MCF 10A (cell line): ENCODE data around the gene DNAH9. TPM values are rescaled to one million over a fixed set of nuclear protein-coding genes. Genes with fewer than 3 reads are reported as not detected.

Experiments used
- BruUV-seq: library from RNA; stranded (reverse); fragments of 400-500 nt; replicated peaks from 2 replicates; lab custom pipeline; 2021; lab: Mats Ljungman, UMichigan
- CTCF ChIA-PET: fragments of 300-600 bp; sonication (Branson Sonifier 250); formaldehyde crosslinking; extraction: SDS; loops from one replicate; lab custom pipeline; 2021; ENCODE audit warnings: antibody characterized with exemption, inconsistent platforms; lab: Yijun Ruan, JAX
- POLR2A ChIA-PET: fragments of 300-600, 350-650 bp; sonication (Branson Sonifier 250); formaldehyde crosslinking; extraction: SDS; loops from one replicate; lab custom pipeline; 2020; ENCODE audit warnings: antibody characterized with exemption, inconsistent platforms; lab: Yijun Ruan, JAX
- DNase-seq: peaks from one replicate; pipeline ENCODE4 v3.0.0-alpha.2; 2018; ENCODE audit not compliant: unreplicated experiment
- H3K27ac Mint-ChIP-seq: one replicate; pipeline ENCODE4 v1.8.0; 2022; ENCODE audit warnings: mild to moderate bottlenecking, low read depth, mixed read lengths; ENCODE audit not compliant: unreplicated experiment
- H3K27me3 Mint-ChIP-seq: one replicate; pipeline ENCODE4 v1.8.0; 2022; ENCODE audit warnings: mixed read lengths; ENCODE audit not compliant: insufficient read depth, unreplicated experiment
- H3K36me3 Mint-ChIP-seq: one replicate; pipeline ENCODE4 v1.8.0; 2022; ENCODE audit warnings: mild to moderate bottlenecking, moderate library complexity, mixed read lengths; ENCODE audit not compliant: insufficient read depth, unreplicated experiment
- H3K4me1 Mint-ChIP-seq: one replicate; pipeline ENCODE4 v1.8.0; 2022; ENCODE audit warnings: mixed read lengths; ENCODE audit not compliant: insufficient read depth, unreplicated experiment
- H3K4me3 Mint-ChIP-seq: one replicate; pipeline ENCODE4 v1.8.0; 2022; ENCODE audit warnings: mild to moderate bottlenecking, moderate library complexity, mixed read lengths; ENCODE audit not compliant: unreplicated experiment
- H3K9me3 Mint-ChIP-seq: one replicate; pipeline ENCODE4 v1.8.0; 2022; ENCODE audit warnings: mixed read lengths; ENCODE audit not compliant: unreplicated experiment
- intact Hi-C: fragments of 100-400 bp; cut with micrococcal nuclease; formaldehyde crosslinking; loops from 2 replicates; pipeline ENCODE4 v1.14.1; 2022
- total RNA-seq: library from RNA; stranded (reverse); gene quantifications from 2 replicates; pipeline ENCODE4 v1.2.3, GENCODE V29; 2022
- TF ChIP-seq, protein P1 (sequence below): fragments of 200-600 bp; IDR thresholded peaks from one replicate; pipeline ENCODE4 v1.8.0; 2022; ENCODE audit warnings: antibody characterized with exemption, mild to moderate bottlenecking; ENCODE audit not compliant: unreplicated experiment

The DNAH9 gene
- total RNA-seq, 1 experiment from 2014 or later, result 0.44 TPM

DNA sequence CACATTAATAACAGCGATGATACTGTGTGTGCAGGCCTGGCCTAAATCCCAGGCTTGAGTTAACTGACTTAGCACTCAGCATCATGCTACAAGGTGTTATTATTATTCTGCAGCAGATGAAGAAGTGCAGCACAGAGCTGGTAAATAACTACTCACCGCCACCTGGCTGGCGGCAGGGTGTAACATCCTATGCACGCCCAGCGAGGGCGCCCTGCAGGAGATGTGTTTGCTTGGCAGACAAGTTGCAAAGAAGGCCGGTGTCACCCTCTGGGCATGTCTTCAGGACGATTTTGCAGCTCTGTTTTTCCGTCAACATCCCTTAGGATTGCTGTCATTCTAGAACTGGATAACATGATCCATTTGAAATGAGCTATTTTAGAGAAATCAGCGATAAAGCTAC, 30.1 kb downstream of the DNAH9 start:
- Mint-ChIP-seq H3K4me3 (no peak overlapping the region), H3K36me3 (no peaks in the 10 kb centered on the region), H3K4me1 (peaks cover 6% of the 10 kb centered on the region), H3K27ac (no peak overlapping the region), H3K9me3 (no peaks in the 10 kb centered on the region), H3K27me3 (peaks cover 57% of the 10 kb centered on the region)
- BruUV-seq, result no TSS peak
- ChIA-PET POLR2A (no interaction called here), CTCF (interaction anchor here (3.1 kb wide), 1 partner anchor 15 kb away, joined by 16 read pairs; no protein-coding TSS in a partner anchor)
- TF ChIP-seq, protein P1, sequence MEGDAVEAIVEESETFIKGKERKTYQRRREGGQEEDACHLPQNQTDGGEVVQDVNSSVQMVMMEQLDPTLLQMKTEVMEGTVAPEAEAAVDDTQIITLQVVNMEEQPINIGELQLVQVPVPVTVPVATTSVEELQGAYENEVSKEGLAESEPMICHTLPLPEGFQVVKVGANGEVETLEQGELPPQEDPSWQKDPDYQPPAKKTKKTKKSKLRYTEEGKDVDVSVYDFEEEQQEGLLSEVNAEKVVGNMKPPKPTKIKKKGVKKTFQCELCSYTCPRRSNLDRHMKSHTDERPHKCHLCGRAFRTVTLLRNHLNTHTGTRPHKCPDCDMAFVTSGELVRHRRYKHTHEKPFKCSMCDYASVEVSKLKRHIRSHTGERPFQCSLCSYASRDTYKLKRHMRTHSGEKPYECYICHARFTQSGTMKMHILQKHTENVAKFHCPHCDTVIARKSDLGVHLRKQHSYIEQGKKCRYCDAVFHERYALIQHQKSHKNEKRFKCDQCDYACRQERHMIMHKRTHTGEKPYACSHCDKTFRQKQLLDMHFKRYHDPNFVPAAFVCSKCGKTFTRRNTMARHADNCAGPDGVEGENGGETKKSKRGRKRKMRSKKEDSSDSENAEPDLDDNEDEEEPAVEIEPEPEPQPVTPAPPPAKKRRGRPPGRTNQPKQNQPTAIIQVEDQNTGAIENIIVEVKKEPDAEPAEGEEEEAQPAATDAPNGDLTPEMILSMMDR, result peak; percentile 24
- no peak for DNase-seq
- intact Hi-C loops, result no loop called here

DNA sequence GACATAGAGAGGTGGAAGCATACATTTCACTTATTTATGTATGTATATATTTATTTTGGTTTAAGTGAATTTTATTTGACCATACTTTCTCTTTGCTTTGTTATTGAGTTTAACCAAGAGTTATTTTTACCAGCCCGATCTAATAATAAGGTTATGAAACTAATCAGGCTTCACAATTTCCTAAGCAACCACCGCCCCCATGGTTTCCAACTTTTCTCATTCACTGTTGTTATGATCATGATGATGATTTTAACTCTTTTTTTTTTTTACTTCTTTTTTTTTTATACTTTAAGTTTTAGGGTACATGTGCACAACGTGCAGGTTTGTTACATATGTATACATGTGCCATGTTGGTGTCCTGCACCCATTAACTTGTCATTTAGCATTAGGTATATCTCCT, 30.6 kb downstream of the DNAH9 start:
- Mint-ChIP-seq H3K4me3 (no peak overlapping the region), H3K4me1 (peaks cover 6% of the 10 kb centered on the region), H3K27ac (no peak overlapping the region), H3K27me3 (peaks cover 57% of the 10 kb centered on the region), H3K9me3 (no peaks in the 10 kb centered on the region), H3K36me3 (no peaks in the 10 kb centered on the region)
- no TSS peak for BruUV-seq
- ChIA-PET CTCF (interaction anchor here (3.1 kb wide), 1 partner anchor 15 kb away, joined by 16 read pairs; no protein-coding TSS in a partner anchor), POLR2A (no interaction called here)
- DNase-seq, result no peak
- TF ChIP-seq, protein P1, result no peak
- intact Hi-C loops, result no loop called here

DNA sequence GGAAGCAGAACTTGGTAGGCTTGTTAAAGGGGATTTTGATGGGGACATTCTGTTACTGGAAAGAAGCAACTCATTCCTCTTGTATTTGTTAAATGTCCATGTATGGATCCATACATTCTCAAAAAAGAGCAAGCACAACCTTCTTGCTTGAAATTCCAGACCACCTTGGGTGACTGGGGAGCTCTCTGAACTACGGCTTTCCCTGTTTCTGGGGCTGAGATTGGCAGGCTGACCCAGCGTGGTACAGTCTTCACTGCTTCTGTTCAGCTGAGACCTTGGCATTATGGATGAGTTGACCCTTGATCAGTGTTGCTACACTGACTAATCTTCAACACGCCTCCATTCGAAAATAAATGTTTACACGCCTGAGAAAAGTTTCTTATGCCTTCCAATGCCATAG, 38.5 kb downstream of the DNAH9 start:
- H3K9me3 Mint-ChIP-seq, result no peaks in the 10 kb centered on the region
- H3K36me3 Mint-ChIP-seq, result no peaks in the 10 kb centered on the region
- no peak overlapping the region for H3K27ac Mint-ChIP-seq
- ChIA-PET POLR2A (no interaction called here), CTCF (interaction anchor here (1.2 kb wide), 1 partner anchor 8 kb away, joined by 4 read pairs; no protein-coding TSS in a partner anchor)
- intact Hi-C loops, result no loop called here
- no peaks in the 10 kb centered on the region for H3K4me1 Mint-ChIP-seq
- H3K4me3 Mint-ChIP-seq, result no peak overlapping the region
- DNase-seq, result no peak
- no TSS peak for BruUV-seq
- peaks cover 40% of the 10 kb centered on the region for H3K27me3 Mint-ChIP-seq
- TF ChIP-seq, protein P1, result no peak

DNA sequence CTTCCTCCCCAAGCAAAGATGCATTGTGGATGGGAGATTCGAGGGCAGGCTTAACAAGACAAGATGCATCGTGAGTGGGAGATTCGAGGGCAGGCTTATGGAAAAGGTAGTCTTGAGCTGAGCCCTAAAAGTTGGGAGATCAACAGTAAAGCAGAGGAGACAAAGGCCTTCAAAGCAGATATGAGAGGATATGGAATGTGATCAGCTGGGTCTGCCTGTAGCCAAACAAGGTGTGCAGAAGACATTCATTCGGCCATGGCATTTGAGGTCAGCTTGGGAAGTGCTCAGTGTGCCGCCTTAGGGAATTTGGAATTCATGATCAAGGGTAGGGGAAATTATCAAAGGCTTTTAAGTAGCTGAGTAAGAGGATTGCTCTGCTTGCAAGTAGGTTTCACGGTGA, 39.5 kb downstream of the DNAH9 start:
- POLR2A ChIA-PET, result no interaction called here
- TF ChIP-seq, protein P1, result no peak
- H3K4me3 Mint-ChIP-seq, result no peak overlapping the region
- no peak overlapping the region for H3K27ac Mint-ChIP-seq
- no peaks in the 10 kb centered on the region for H3K36me3 Mint-ChIP-seq
- CTCF ChIA-PET, result interaction anchor here (0.6 to 1.2 kb wide), 3 partner anchors 17 to 53 kb away, joined by 3 read pairs; no protein-coding TSS in a partner anchor
- DNase-seq, result no peak
- BruUV-seq, result no TSS peak
- peaks cover 30% of the 10 kb centered on the region for H3K27me3 Mint-ChIP-seq
- intact Hi-C loops, result no loop called here
- H3K4me1 Mint-ChIP-seq, result peaks cover 1% of the 10 kb centered on the region
- no peaks in the 10 kb centered on the region for H3K9me3 Mint-ChIP-seq
